GM21825 (cell line): Measurements from ENCODE around the gene VSIG10L.

Source experiments
- ATAC-seq: cut with Tn5 transposase; IDR thresholded peaks from one replicate; pipeline ENCODE4 v1.9.1; 2021; ENCODE audit warnings: mild to moderate bottlenecking, moderate library complexity; ENCODE audit not compliant: unreplicated experiment

The VSIG10L gene

GRCh38 chr19:51341976-51342580 lies at the start of gene VSIG10L:
Gene VSIG10L, minus strand, starts transcription at chr19:51342139. Its CDS starts 15 bp downstream, at chr19:51342124.
- no peak for ATAC-seq

- ATAC-seq: no peak
Observed at GRCh38 chr19:51391073-51391611, 49.2 kb upstream of the VSIG10L start.

- ATAC-seq: no peak
Observed at GRCh38 chr19:51389143-51389542, 47.2 kb upstream of the VSIG10L start.

GRCh38 chr19:51387924-51388389 lies 46.0 kb upstream of the VSIG10L start, which contains the start of gene LIM2:
Gene LIM2, minus strand, starts transcription at chr19:51387974. Its CDS starts 531 bp downstream, at chr19:51387443.
- no peak for ATAC-seq

- ATAC-seq: no peak
Observed at GRCh38 chr19:51386882-51387520, 45.1 kb upstream of the VSIG10L start.

GRCh38 chr19:51382004-51382403 lies 40.1 kb upstream of the VSIG10L start:
- ATAC-seq: no peak

- ATAC-seq: no peak
Observed at GRCh38 chr19:51380379-51380778, 38.4 kb upstream of the VSIG10L start.

- ATAC-seq: no peak
Observed at GRCh38 chr19:51377422-51377821, 35.5 kb upstream of the VSIG10L start.

GRCh38 chr19:51375504-51376221 lies 33.7 kb upstream of the VSIG10L start:
- ATAC-seq: peak; percentile 40

GRCh38 chr19:51372649-51373504 lies 30.9 kb upstream of the VSIG10L start, which contains the start of gene NKG7:
Gene NKG7, minus strand, starts transcription at chr19:51372654. Its CDS starts 119 bp downstream, at chr19:51372535.
- ATAC-seq: no peak

GRCh38 chr19:51372021-51372648 lies 30.2 kb upstream of the VSIG10L start:
- ATAC-seq: no peak

- ATAC-seq: no peak
Observed at GRCh38 chr19:51371186-51371690, 29.3 kb upstream of the VSIG10L start.

GRCh38 chr19:51370230-51370629 lies 28.3 kb upstream of the VSIG10L start:
- no peak for ATAC-seq

GRCh38 chr19:51368366-51369282 lies 26.7 kb upstream of the VSIG10L start, which contains the start of gene CLDND2:
Gene CLDND2, minus strand, starts transcription at chr19:51369003. Its CDS starts 426 bp downstream, at chr19:51368577.
- no peak for ATAC-seq

GRCh38 chr19:51367565-51368365 lies 25.8 kb upstream of the VSIG10L start:
- peak; percentile 60 for ATAC-seq

- ATAC-seq: no peak
Observed at GRCh38 chr19:51367255-51367564, 25.3 kb upstream of the VSIG10L start.

GRCh38 chr19:51366389-51367254 lies 24.7 kb upstream of the VSIG10L start:
- peak; percentile 46 for ATAC-seq
